SK-N-SH (cell line): ENCODE results near the gene RBMS3. TPM values are rescaled to one million over a fixed set of nuclear protein-coding genes. Genes with fewer than 3 reads are reported as not detected.
A peak's percentile ranks its signal among the peaks of the same experiment; 100 is the strongest.

ENCODE experiments used
- CTCF ChIA-PET: fragments of 300-600, 350-600 bp; formaldehyde crosslinking; extraction: SDS; loops from one replicate; lab custom pipeline; 2021; lab: Yijun Ruan, JAX
- POLR2A ChIA-PET: fragments of 350-600 bp; sonication (Branson Sonifier 250); formaldehyde crosslinking; extraction: SDS; loops from one replicate; lab custom pipeline; 2020; ENCODE audit warnings: antibody characterized with exemption, inconsistent platforms; lab: Yijun Ruan, JAX
- DNase-seq: peaks from one replicate; pipeline ENCODE4 v3.0.0; 2012
- H2AFZ ChIP-seq: fragments of 200-600 bp; sonication (generic); 2 replicates; pipeline ENCODE4 v1.8.1; 2016; ENCODE audit warnings: antibody characterized with exemption, mild to moderate bottlenecking, low read depth
- H3F3A ChIP-seq: fragments of 200-600 bp; sonication (generic); replicated peaks from 2 replicates; pipeline ENCODE3; 2016; ENCODE audit warnings: antibody characterized with exemption, mild to moderate bottlenecking; ENCODE audit not compliant: insufficient read depth
- H3K27ac ChIP-seq, 2 experiments: fragments of 200-500 bp in 1 of 2; fragments of 200-600 bp in 1 of 2; sonication (Bioruptor generic) in 1 of 2; sonication (generic), shearing (Covaris generic) in 1 of 2; 2 replicates each; pipeline versions ENCODE4 v1.5.1 to v1.6.1; 2014 to 2016; ENCODE audit warnings: low read depth in 2 of 2, inconsistent platforms in 1 of 2, low read length in 1 of 2, mild to moderate bottlenecking in 1 of 2, mixed read lengths in 1 of 2
- H3K27me3 ChIP-seq: fragments of 200-600 bp; sonication (generic), shearing (Covaris generic); 2 replicates; pipeline ENCODE4 v1.6.1; 2016; ENCODE audit warnings: mixed run types; ENCODE audit not compliant: insufficient read depth
- H3K36me3 ChIP-seq, 2 experiments: fragments of 200-500 bp in 1 of 2; fragments of 200-600 bp in 1 of 2; sonication (Bioruptor generic) in 1 of 2; sonication (generic) in 1 of 2; replicated peaks in 1 of 2; 2 replicates each; pipeline versions ENCODE3 to v1.5.1; 2014 to 2016; ENCODE audit warnings: low read length in 1 of 2, mild to moderate bottlenecking in 1 of 2; ENCODE audit not compliant: insufficient read depth in 2 of 2, control insufficient read depth in 1 of 2
- H3K4me1 ChIP-seq, 2 experiments: fragments of 200-500 bp in 1 of 2; fragments of 200-600 bp in 1 of 2; sonication (Bioruptor generic) in 1 of 2; sonication (generic), shearing (Covaris generic) in 1 of 2; 2 replicates each; pipeline versions ENCODE4 v1.5.1 to v1.6.1; 2014 to 2016; ENCODE audit warnings: low read depth in 1 of 2, low read length in 1 of 2, mixed run types in 1 of 2; ENCODE audit not compliant: insufficient read depth in 2 of 2, control insufficient read depth in 1 of 2
- H3K4me2 ChIP-seq: fragments of 200-600 bp; sonication (generic), shearing (Covaris generic); 2 replicates; pipeline ENCODE4 v1.6.1; 2017; ENCODE audit warnings: mixed run types
- H3K4me3 ChIP-seq, 2 experiments: fragments of 200-500 bp in 1 of 2; fragments of 200-600 bp in 1 of 2; sonication (Bioruptor generic) in 1 of 2; sonication (generic), shearing (Covaris generic) in 1 of 2; 2 replicates each; pipeline versions ENCODE4 v1.5.1 to v1.8.1; 2014 to 2016; ENCODE audit warnings: low read depth in 2 of 2, inconsistent platforms in 1 of 2, low read length in 1 of 2, mild to moderate bottlenecking in 1 of 2, mixed read lengths in 1 of 2, moderate library complexity in 1 of 2
- H3K79me2 ChIP-seq: fragments of 200-600 bp; sonication (generic); 2 replicates; pipeline ENCODE4 v1.8.1; 2017; ENCODE audit warnings: mild to moderate bottlenecking; ENCODE audit not compliant: insufficient read depth
- H3K9ac ChIP-seq: fragments of 200-600 bp; sonication (generic); 2 replicates; pipeline ENCODE4 v1.6.1; 2017; ENCODE audit warnings: mixed run types
- H3K9me2 ChIP-seq: fragments of 200-600 bp; sonication (generic); 2 replicates; pipeline ENCODE4 v1.6.1; 2017; ENCODE audit warnings: mixed run types
- H3K9me3 ChIP-seq: fragments of 200-600 bp; sonication (generic); 2 replicates; pipeline ENCODE4 v1.6.1; 2017; ENCODE audit warnings: mixed run types, mild to moderate bottlenecking, moderate library complexity
- H4K20me1 ChIP-seq: fragments of 200-600 bp; sonication (generic); 2 replicates; pipeline ENCODE4 v1.6.1; 2017; ENCODE audit warnings: mild to moderate bottlenecking, mixed run types; ENCODE audit not compliant: insufficient read depth
- ELF1 ChIP-seq: IDR thresholded peaks from 2 replicates; pipeline ENCODE4 v1.4.0; 2012
- EP300 ChIP-seq, 2 experiments: IDR thresholded peaks; 2 replicates each; pipeline versions ENCODE4 v1.4.0 to v1.6.1; 2012; ENCODE audit warnings: borderline replicate concordance in 1 of 2, low read depth in 1 of 2, low read length in 1 of 2
- FOSL2 ChIP-seq: IDR thresholded peaks from 2 replicates; pipeline ENCODE4 v1.4.0; 2012; ENCODE audit warnings: low read depth, mild to moderate bottlenecking, moderate library complexity, borderline replicate concordance
- FOXM1 ChIP-seq: IDR thresholded peaks from 2 replicates; pipeline ENCODE4 v1.4.0; 2012; ENCODE audit warnings: low read depth, mild to moderate bottlenecking
- IRF3 ChIP-seq: fragments of 150-350 bp; IDR thresholded peaks from 2 replicates; pipeline ENCODE4 v1.6.1; 2016; ENCODE audit warnings: mild to moderate bottlenecking, low read depth, low read length
- JUND ChIP-seq: IDR thresholded peaks from 2 replicates; pipeline ENCODE4 v1.4.0; 2012
- MAX ChIP-seq: IDR thresholded peaks from 2 replicates; pipeline ENCODE4 v1.4.0; 2012; ENCODE audit warnings: low read depth
- MEF2A ChIP-seq: IDR thresholded peaks from 2 replicates; pipeline ENCODE4 v1.4.0; 2012; ENCODE audit warnings: low read depth, borderline replicate concordance
- NRF1 ChIP-seq: IDR thresholded peaks from 2 replicates; pipeline ENCODE4 v1.6.1; 2012; ENCODE audit warnings: low read depth, mild to moderate bottlenecking, low read length
- POLR2AphosphoS5 ChIP-seq: IDR thresholded peaks from 2 replicates; pipeline ENCODE4 v1.6.1; 2012; ENCODE audit warnings: low read depth, low read length
- RAD21 ChIP-seq: IDR thresholded peaks from 2 replicates; pipeline ENCODE4 v1.6.1; 2012; ENCODE audit warnings: mild to moderate bottlenecking, low read length
- REST ChIP-seq: IDR thresholded peaks from 2 replicates; pipeline ENCODE4 v1.6.1; 2012; ENCODE audit warnings: mild to moderate bottlenecking, low read depth, low read length, moderate library complexity
- SIN3A ChIP-seq: IDR thresholded peaks from 2 replicates; pipeline ENCODE4 v1.6.1; 2012; ENCODE audit warnings: low read depth, mild to moderate bottlenecking, low read length, moderate library complexity, borderline replicate concordance
- SMC3 ChIP-seq: IDR thresholded peaks from 2 replicates; pipeline ENCODE4 v1.6.1; 2012; ENCODE audit warnings: low read depth, low read length, improper control_type of control experiment
- TAF1 ChIP-seq: IDR thresholded peaks from 2 replicates; pipeline ENCODE4 v1.6.1; 2012; ENCODE audit warnings: low read depth, mild to moderate bottlenecking, low read length, moderate library complexity, borderline replicate concordance
- TCF12 ChIP-seq: IDR thresholded peaks from 2 replicates; pipeline ENCODE4 v1.4.0; 2012
- TEAD4 ChIP-seq: IDR thresholded peaks from 2 replicates; pipeline ENCODE4 v1.4.0; 2012; ENCODE audit warnings: mild to moderate bottlenecking, borderline replicate concordance; ENCODE audit not compliant: insufficient read depth
- ZBTB33 ChIP-seq: IDR thresholded peaks from 2 replicates; pipeline ENCODE4 v1.4.0; 2012; ENCODE audit warnings: low read depth, borderline replicate concordance
- WGBS: methylation state at CpG from one replicate; pipeline ENCODE4 v1.1.6; 2017; ENCODE audit warnings: low lambda C conversion rate; 5-methylcytosine and 5-hydroxymethylcytosine counted together
- polyA plus RNA-seq, 3 experiments: library from polyadenylated mRNA; depleted of rRNA; stranded (reverse); fragments of >200 nt; gene quantifications; 2 replicates each; pipeline ENCODE4 v1.2.3, GENCODE V29; 2012
- TF ChIP-seq, protein P1 (sequence below): fragments of 150-350 bp; IDR thresholded peaks from 2 replicates; pipeline ENCODE4 v1.6.1; 2017; ENCODE audit warnings: antibody characterized with exemption, low read length, low read depth, borderline replicate concordance

Gene RBMS3
- polyA plus RNA-seq, 1 of the 3 experiments (the other 2 are of a cell fraction) = 8.2 TPM

DNA sequence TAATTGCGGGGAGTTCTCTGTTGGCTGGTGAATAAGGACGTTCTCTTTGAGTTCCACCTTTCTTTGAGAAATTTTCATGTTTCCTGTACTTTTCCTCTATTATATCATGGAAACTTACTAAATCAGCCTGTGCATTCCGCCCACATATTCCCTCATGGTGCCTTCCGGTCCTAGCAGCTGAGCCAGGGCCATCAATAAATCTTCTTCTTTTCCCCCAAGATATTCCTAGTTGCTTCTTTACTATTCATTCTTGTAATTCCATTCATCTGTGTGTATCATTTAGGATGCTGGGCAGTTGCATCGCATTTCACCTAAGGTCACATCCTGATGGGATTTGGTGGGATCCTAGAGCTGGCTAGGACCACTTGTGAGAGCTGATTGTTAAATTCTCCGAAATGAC, 139.2 kb downstream of the RBMS3 start:
- no peaks in the 10 kb centered on the region for H3K9me3 ChIP-seq
- CTCF ChIA-PET = no interaction called here
- no peak for DNase-seq
- H3K36me3 ChIP-seq = peaks cover 4 to 8% of the 10 kb centered on the region in 2 experiments
- WGBS = 92% methylated on average over 6 of the region's 6 CpGs
- H3K4me1 ChIP-seq = peaks cover 0 to 30% of the 10 kb centered on the region in 2 experiments; a peak in 3 of 4 replicates
- no peaks in the 10 kb centered on the region for H3K27me3 ChIP-seq
- H4K20me1 ChIP-seq = no peaks in the 10 kb centered on the region
- H3K79me2 ChIP-seq = peaks cover 92% of the 10 kb centered on the region
- H3K9ac ChIP-seq = no peak overlapping the region
- TF ChIP-seq TEAD4 (no peak), ZBTB33 (no peak), NRF1 (no peak), MEF2A (no peak), POLR2AphosphoS5 (no peak), EP300 (IDR thresholded peaks at IDR 0.05; ENCODE audit: borderline replicate concordance in 1 of 2, low read depth in 1 of 2, low read length in 1 of 2) (no peak), MAX (no peak), TAF1 (no peak), SMC3 (no peak), SIN3A (no peak), FOXM1 (no peak), REST (no peak), IRF3 (no peak), RAD21 (no peak), ELF1 (no peak), TCF12 (no peak), FOSL2 (no peak), JUND (no peak)
- TF ChIP-seq, protein P1, sequence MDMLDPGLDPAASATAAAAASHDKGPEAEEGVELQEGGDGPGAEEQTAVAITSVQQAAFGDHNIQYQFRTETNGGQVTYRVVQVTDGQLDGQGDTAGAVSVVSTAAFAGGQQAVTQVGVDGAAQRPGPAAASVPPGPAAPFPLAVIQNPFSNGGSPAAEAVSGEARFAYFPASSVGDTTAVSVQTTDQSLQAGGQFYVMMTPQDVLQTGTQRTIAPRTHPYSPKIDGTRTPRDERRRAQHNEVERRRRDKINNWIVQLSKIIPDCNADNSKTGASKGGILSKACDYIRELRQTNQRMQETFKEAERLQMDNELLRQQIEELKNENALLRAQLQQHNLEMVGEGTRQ = no peak
- H3F3A ChIP-seq = peaks cover 9% of the 10 kb centered on the region
- no peaks in the 10 kb centered on the region for H3K9me2 ChIP-seq
- H3K4me3 ChIP-seq = no peak overlapping the region
- H2AFZ ChIP-seq = no peak overlapping the region
- no peak overlapping the region for H3K4me2 ChIP-seq
- POLR2A ChIA-PET = interaction anchor here (0.8 kb wide), 1 partner anchor 87 kb away, joined by 4 read pairs; no protein-coding TSS in a partner anchor
- H3K27ac ChIP-seq = peak overlapping the region in 1 of 2 experiments; percentile 36; a peak in 2 of 4 replicates
